ENCODE measurements around the gene PGK2. TPM values are rescaled to one million over a fixed set of nuclear protein-coding genes. Genes with fewer than 3 reads are reported as not detected.
"Not testable (repeated sequence)": the region's sequence is repeated elsewhere in the genome, so short reads cannot be mapped to it uniquely, and the experiment has no call there.

The PGK2 gene
- not detected for polyA plus RNA-seq

DNA sequence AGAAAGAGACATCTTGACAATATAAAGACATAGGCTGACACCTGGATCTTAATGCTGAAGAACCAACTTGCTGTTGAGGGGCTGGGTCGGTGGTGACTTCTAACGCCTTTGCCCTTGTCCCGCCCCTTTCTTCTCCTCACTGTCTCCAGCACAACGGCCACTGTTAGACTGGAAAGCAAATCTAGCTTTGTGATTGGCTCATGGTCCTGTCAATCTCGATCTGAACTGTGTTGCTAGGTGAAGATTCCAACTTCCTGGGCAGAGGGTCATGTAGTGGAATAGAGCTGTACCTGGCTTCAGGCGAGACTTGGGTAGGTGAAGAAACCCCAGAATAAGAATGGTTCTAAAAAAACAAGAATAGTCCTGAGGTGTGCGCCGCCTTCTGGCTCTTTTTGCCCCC lies at the start of gene PGK2:
PGK2 (minus strand) TSS at position 110 of the 400 bp plus-strand sequence; CDS start at position 12, 98 bp downstream.
- Mint-ChIP-seq H3K9me3 (peaks cover 3 to 41% (median 16%) of the 10 kb centered on the region in 6 donors), H3K4me1 (no peaks in the 10 kb centered on the region), H3K27ac (no peak within 1 kb of the TSS), H3K27me3 (ENCODE audit: low read depth in 3 of 3) (peaks cover 0 to 3% (median 0%) of the 10 kb centered on the region in 3 donors), H3K4me3 (no peak within 1 kb of the TSS), H3K36me3 (no peaks in the 10 kb centered on the region)
- DNase-seq = no peak

GRCh38 chr6:49835140-49835539 lies 48.1 kb upstream of the PGK2 start:
- Mint-ChIP-seq H3K4me3 (no peak overlapping the region), H3K36me3 (no peaks in the 10 kb centered on the region), H3K27ac (no peak overlapping the region), H3K27me3 (ENCODE audit: low read depth in 3 of 3) (no peaks in the 10 kb centered on the region), H3K4me1 (no peaks in the 10 kb centered on the region), H3K9me3 (peaks cover 0 to 23% (median 4%) of the 10 kb centered on the region in 6 donors)
- DNase-seq = no peak

DNA sequence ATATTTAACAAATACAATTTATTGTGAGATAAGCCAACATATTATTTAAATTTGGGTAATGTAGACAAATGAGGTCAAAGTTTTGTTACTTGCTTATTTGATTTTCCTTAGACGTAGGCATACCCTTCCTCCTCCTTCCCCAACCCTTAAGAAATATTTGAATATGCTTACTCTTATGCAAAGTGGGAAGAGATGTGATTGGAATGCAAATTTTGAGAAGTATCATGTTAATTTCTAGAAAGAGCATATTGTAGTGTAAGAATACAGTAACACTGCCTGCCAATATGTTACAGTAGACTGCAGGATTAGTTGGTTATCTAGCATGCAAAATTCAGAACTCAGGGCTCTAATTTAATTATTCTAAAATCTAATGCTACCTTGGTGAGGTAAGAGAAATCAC lies 46.3 kb upstream of the PGK2 start:
- Mint-ChIP-seq H3K9me3 (peaks cover 0 to 20% (median 4%) of the 10 kb centered on the region in 6 donors), H3K4me3 (no peak overlapping the region), H3K27me3 (ENCODE audit: low read depth in 3 of 3) (no peaks in the 10 kb centered on the region), H3K36me3 (no peaks in the 10 kb centered on the region), H3K27ac (no peak overlapping the region), H3K4me1 (no peaks in the 10 kb centered on the region)
- DNase-seq = no peak

DNA sequence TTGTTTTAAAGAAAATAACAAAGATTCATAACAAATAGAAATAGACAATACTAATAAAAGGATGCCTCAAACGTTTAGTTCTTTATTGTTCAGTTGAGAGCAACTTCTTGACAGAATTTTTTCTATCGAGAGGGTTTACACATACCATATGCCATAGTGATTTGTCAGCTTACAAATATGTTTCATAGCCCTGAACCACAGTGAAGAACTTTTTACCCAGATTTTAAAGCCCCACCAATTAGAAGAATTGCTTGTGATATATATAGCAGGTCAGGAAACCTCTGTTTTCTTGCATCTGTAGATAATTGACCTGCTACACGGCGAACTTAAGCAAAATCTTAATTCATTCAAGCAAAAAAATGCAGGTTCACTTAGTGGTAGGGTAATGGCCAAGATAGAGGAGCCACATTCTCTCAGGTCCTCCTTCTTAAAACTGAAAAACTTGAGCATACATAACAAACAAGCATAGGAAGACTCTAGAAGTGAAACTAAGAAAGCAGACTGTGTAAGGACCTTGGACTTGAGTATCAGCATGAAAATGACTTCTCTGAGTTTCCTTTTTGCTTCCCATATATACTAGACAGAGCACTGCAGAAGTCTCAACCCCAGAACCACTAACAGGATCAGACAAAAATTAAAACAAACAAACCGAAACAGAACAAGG lies 39.8 kb upstream of the PGK2 start:
- DNase-seq = no peak
- no peaks in the 10 kb centered on the region for H3K4me1 Mint-ChIP-seq
- H3K27ac Mint-ChIP-seq = no peak overlapping the region
- peaks cover 0 to 18% (median 3%) of the 10 kb centered on the region in 6 donors for H3K9me3 Mint-ChIP-seq
- no peaks in the 10 kb centered on the region for H3K36me3 Mint-ChIP-seq
- peaks cover 0 to 1% (median 0%) of the 10 kb centered on the region in 3 donors for H3K27me3 Mint-ChIP-seq (ENCODE audit: low read depth in 3 of 3)
- no peak overlapping the region for H3K4me3 Mint-ChIP-seq

GRCh38 chr6:49815166-49815565 lies 28.1 kb upstream of the PGK2 start:
- H3K4me1 Mint-ChIP-seq = no peaks in the 10 kb centered on the region
- H3K36me3 Mint-ChIP-seq = no peaks in the 10 kb centered on the region
- no peaks in the 10 kb centered on the region for H3K27me3 Mint-ChIP-seq (ENCODE audit: low read depth in 3 of 3)
- H3K9me3 Mint-ChIP-seq = peaks cover 3 to 23% (median 7%) of the 10 kb centered on the region in 6 donors
- no peak for DNase-seq
- H3K4me3 Mint-ChIP-seq = no peak overlapping the region
- H3K27ac Mint-ChIP-seq = no peak overlapping the region

- no peaks in the 10 kb centered on the region for H3K36me3 Mint-ChIP-seq
- H3K27me3 Mint-ChIP-seq (ENCODE audit: low read depth in 3 of 3) = no peaks in the 10 kb centered on the region
- H3K4me3 Mint-ChIP-seq = no peak overlapping the region
- no peak overlapping the region for H3K27ac Mint-ChIP-seq
- no peak for DNase-seq
- H3K9me3 Mint-ChIP-seq = peaks cover 1 to 28% (median 10%) of the 10 kb centered on the region in 6 donors
- H3K4me1 Mint-ChIP-seq = no peaks in the 10 kb centered on the region
These were observed 26.2 kb upstream of the PGK2 start for GRCh38 chr6:49813248-49813647.

GRCh38 chr6:49806145-49806544 lies 19.1 kb upstream of the PGK2 start:
- Mint-ChIP-seq H3K27me3 (ENCODE audit: low read depth in 3 of 3) (peaks cover 0 to 2% (median 2%) of the 10 kb centered on the region in 3 donors), H3K27ac (no peak overlapping the region), H3K4me3 (no peak overlapping the region), H3K4me1 (no peaks in the 10 kb centered on the region), H3K9me3 (peaks cover 4 to 40% (median 19%) of the 10 kb centered on the region in 6 donors), H3K36me3 (no peaks in the 10 kb centered on the region)
- no peak for DNase-seq

GRCh38 chr6:49805246-49805645 lies 18.2 kb upstream of the PGK2 start:
- peaks cover 0 to 2% (median 2%) of the 10 kb centered on the region in 3 donors for H3K27me3 Mint-ChIP-seq (ENCODE audit: low read depth in 3 of 3)
- H3K4me3 Mint-ChIP-seq = no peak overlapping the region
- peaks cover 4 to 33% (median 18%) of the 10 kb centered on the region in 6 donors for H3K9me3 Mint-ChIP-seq
- no peak overlapping the region for H3K27ac Mint-ChIP-seq
- no peaks in the 10 kb centered on the region for H3K4me1 Mint-ChIP-seq
- DNase-seq = no peak
- no peaks in the 10 kb centered on the region for H3K36me3 Mint-ChIP-seq

DNA sequence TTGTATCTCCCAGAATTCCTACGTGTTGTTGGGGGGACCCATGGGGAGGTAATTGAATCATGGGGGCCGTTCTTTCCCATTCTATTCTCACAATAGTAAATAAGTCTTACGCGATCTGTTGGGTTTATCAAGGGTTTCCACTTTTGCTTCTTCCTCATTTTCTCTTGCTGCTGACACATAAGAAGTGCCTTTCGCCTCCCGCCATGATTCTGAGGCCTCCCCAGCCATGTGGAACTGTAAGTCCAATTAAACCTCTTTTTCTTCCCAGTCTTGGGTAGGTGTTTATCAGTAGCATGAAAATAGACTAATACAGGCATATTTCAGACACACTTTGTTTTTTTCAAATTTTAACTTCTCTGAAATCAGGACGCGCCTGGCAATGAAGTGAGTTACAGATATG lies 14.4 kb upstream of the PGK2 start:
- no peaks in the 10 kb centered on the region for H3K4me1 Mint-ChIP-seq
- H3K36me3 Mint-ChIP-seq = no peaks in the 10 kb centered on the region
- H3K9me3 Mint-ChIP-seq = peaks cover 2 to 32% (median 10%) of the 10 kb centered on the region in 6 donors
- H3K27me3 Mint-ChIP-seq (ENCODE audit: low read depth in 3 of 3) = peaks cover 0 to 3% (median 2%) of the 10 kb centered on the region in 3 donors
- no peak overlapping the region for H3K27ac Mint-ChIP-seq
- no peak overlapping the region for H3K4me3 Mint-ChIP-seq
- no peak for DNase-seq

DNA sequence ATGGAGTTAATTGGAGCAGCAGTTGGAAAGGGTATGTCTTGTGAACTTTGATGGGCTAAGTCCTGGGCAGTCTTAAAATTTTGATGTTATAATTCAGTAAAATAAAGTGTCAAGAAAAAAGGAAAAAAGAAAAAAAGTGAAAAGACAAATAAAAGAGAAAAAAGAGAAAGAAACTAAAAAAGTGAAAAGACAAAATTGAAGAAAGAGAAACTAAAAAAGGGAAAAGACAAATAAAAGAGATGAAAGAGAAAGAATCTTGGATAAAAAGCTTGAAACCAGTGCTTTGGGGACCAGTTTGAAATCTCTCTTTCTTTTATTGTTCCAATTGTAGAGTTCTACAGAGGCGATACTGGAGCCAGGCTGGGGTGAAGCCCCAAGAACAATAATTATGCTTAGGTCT lies 12.0 kb upstream of the PGK2 start:
- Mint-ChIP-seq H3K36me3 (no peaks in the 10 kb centered on the region), H3K27me3 (ENCODE audit: low read depth in 3 of 3) (peaks cover 0 to 2% (median 1%) of the 10 kb centered on the region in 3 donors), H3K4me3 (no peak overlapping the region), H3K9me3 (peaks cover 5 to 23% (median 6%) of the 10 kb centered on the region in 6 donors), H3K4me1 (no peaks in the 10 kb centered on the region), H3K27ac (no peak overlapping the region)
- DNase-seq = no peak

DNA sequence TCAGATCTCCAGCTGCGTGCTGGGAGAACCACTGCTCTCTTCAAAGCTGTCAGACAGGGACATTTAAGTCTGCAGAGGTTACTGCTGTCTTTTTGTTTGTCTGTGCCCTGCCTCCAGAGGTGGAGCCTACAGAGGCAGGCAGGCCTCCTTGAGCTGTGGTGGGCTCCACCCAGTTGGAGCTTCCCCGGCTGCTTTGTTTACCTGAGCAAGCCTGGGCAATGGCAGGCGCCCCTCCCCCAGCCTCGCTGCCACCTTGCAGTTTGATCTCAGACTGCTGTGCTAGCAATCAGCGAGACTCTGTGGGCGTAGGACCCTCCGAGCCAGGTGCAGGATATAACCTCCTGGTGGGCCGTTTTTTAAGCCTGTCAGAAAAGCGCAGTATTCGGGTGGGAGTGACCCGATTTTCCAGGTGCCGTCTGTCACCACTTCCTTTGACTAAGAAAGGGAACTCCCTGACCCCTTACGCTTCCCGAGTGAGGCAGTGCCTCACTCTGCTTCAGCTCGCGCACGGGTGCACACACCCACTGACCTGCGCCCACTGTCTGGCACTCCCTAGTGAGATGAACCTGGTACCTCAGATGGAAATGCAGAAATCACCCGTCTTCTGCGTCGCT lies 9.9 kb upstream of the PGK2 start:
- H3K27me3 Mint-ChIP-seq (ENCODE audit: low read depth in 3 of 3); H3K36me3 Mint-ChIP-seq; H3K4me3 Mint-ChIP-seq; H3K27ac Mint-ChIP-seq; DNase-seq; H3K4me1 Mint-ChIP-seq: not testable (repeated sequence)
- H3K9me3 Mint-ChIP-seq = peaks cover 4 to 23% (median 7%) of the 10 kb centered on the region in 6 donors

DNA sequence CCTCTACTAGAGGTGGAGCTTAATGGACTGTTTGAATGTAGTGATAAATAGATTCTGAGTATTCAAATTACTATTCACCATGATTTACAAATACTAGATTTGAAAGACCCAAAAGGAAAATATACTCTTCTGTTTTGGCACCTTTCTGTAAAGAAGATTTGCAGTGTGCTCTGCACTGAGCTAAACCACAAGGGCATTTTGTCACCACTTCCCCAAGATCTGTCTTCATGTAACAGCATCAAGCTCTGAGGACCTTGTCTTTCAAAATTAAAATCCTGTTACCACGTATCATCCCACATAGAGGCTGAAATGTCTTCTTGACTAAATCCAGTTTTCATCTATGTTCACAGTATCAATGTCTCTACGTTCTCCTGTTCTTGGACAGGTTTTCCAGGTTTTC lies 3.3 kb upstream of the PGK2 start:
- no peak overlapping the region for H3K27ac Mint-ChIP-seq
- peaks cover 6 to 27% (median 14%) of the 10 kb centered on the region in 6 donors for H3K9me3 Mint-ChIP-seq
- no peaks in the 10 kb centered on the region for H3K36me3 Mint-ChIP-seq
- H3K4me3 Mint-ChIP-seq = no peak overlapping the region
- no peaks in the 10 kb centered on the region for H3K4me1 Mint-ChIP-seq
- H3K27me3 Mint-ChIP-seq (ENCODE audit: low read depth in 3 of 3) = peaks cover 0 to 3% (median 0%) of the 10 kb centered on the region in 3 donors
- no peak for DNase-seq

DNA sequence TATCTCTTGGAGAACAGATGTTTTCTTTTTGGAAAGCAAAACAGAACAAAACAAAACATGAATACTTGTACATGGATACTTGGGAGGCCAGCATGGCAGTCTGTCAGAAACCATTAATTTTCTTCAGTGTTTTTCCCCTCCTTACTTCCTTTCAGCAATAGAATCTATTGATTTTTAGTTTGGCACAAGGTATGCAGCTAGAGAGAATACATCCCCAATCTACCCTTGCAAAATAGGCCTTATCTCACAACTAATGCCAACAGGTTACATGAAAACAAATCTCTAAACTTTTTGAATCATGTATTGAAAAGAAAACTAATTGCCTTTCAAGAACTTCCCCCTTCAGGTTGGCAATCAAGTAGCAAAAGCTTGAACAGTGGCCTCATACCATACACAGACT lies 2.8 kb downstream of the PGK2 start:
- Mint-ChIP-seq H3K27me3 (ENCODE audit: low read depth in 3 of 3) (peaks cover 0 to 3% (median 0%) of the 10 kb centered on the region in 3 donors), H3K4me3 (no peak overlapping the region), H3K27ac (no peak overlapping the region), H3K36me3 (no peaks in the 10 kb centered on the region), H3K9me3 (peaks cover 3 to 38% (median 18%) of the 10 kb centered on the region in 6 donors), H3K4me1 (no peaks in the 10 kb centered on the region)
- DNase-seq = no peak

DNA sequence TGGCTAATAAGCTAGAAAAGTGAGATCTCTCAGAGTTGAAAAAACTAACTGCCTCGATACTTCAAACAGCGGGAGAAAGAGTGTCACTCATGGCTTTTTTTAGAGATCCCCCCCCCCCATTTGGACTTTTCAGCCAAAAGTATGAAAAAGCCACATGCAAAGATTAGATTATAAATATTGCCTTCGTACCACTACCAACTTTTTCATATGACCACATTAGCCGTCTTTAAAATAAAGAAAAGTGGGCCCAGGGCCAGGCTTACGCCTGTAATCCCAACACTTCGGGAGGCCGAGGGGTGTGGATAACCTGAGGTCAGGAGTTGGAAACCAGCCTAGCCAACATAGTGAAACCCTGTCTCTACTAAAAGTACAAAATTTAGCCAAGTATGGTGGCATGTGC lies 4.4 kb downstream of the PGK2 start:
- H3K4me3 Mint-ChIP-seq = no peak overlapping the region
- no peaks in the 10 kb centered on the region for H3K36me3 Mint-ChIP-seq
- no peaks in the 10 kb centered on the region for H3K4me1 Mint-ChIP-seq
- peaks cover 0 to 2% (median 0%) of the 10 kb centered on the region in 3 donors for H3K27me3 Mint-ChIP-seq (ENCODE audit: low read depth in 3 of 3)
- DNase-seq = no peak
- H3K9me3 Mint-ChIP-seq = peaks cover 3 to 36% (median 18%) of the 10 kb centered on the region in 6 donors
- no peak overlapping the region for H3K27ac Mint-ChIP-seq
